K562 (cell line): ENCODE measurements around the gene GMEB2. TPM values are rescaled to one million over a fixed set of nuclear protein-coding genes. Genes with fewer than 3 reads are reported as not detected.

ENCODE experiments used
- MAFK ChIP-seq: IDR thresholded peaks from 2 replicates; pipeline ENCODE4 v1.6.1; 2011; ENCODE audit warnings: low read length, improper control_type of control experiment
- SIN3A ChIP-seq, 2 experiments: fragments of 150-350 bp in 1 of 2; IDR thresholded peaks; 2 replicates each; pipeline ENCODE4 v1.6.1; 2011 to 2016; ENCODE audit warnings: borderline replicate concordance in 2 of 2, low read depth in 2 of 2, low read length in 2 of 2, mild to moderate bottlenecking in 2 of 2, moderate library complexity in 2 of 2; ENCODE audit not compliant: control insufficient read depth in 1 of 2
- TAF7 ChIP-seq: fragments of 450-650 bp; IDR thresholded peaks from 2 replicates; pipeline ENCODE4 v1.6.1; 2016; ENCODE audit warnings: missing genetic modification characterization, missing compliant biosample characterization
- ZC3H8 ChIP-seq: fragments of 450-650 bp; IDR thresholded peaks from 2 replicates; pipeline ENCODE4 v1.6.1; 2017
- ZNF780A ChIP-seq: fragments of 250-450 bp; sonication (Bioruptor Pico); IDR thresholded peaks from 2 replicates; pipeline ENCODE4 v1.5.0; 2021; ENCODE audit warnings: mild to moderate bottlenecking
- polyA plus RNA-seq, 8 experiments: library from polyadenylated mRNA; depleted of rRNA in 4 of 8; stranded (reverse) in 5 of 8; unstranded in 3 of 8; fragments of >200 nt; fragmentation: Nextera tagmentation in 2 of 8; fragmentation: Illumina TruSeq in 1 of 8; extraction: Ambion mirVana in 2 of 8; extraction: Trizol in 1 of 8; gene quantifications; 2 replicates each; pipeline versions ENCODE4 v1.2.1 to v1.2.3, GENCODE V29; 2011 to 2014; ENCODE audit warnings: inconsistent platforms in 1 of 8, missing spikeins in 1 of 8
- total RNA-seq, 7 experiments: library from RNA; depleted of rRNA in 6 of 7; stranded (reverse); fragments of >200 nt in 6 of 7; fragmentation: Illumina TruSeq in 2 of 7; extraction: Trizol in 2 of 7; gene quantifications; 2 replicates each; pipeline versions ENCODE4 v1.2.1 to v1.2.3, GENCODE V29; 2011 to 2021; ENCODE audit warnings: low replicate concordance in 1 of 7
- TF ChIP-seq, protein P1 (sequence below): sonication (generic); formaldehyde crosslinking; IDR thresholded peaks from 2 replicates; pipeline ENCODE4 v1.8.0; 2023; ENCODE audit warnings: missing genetic modification reagents, mild to moderate bottlenecking, borderline replicate concordance

The GMEB2 gene
- total and polyA plus RNA-seq, 9 of the 15 experiments (the other 6 are each of a cell fraction or from before 2014, with no cell fraction given), result 0.03 to 13.9 (median 6.3) TPM

DNA sequence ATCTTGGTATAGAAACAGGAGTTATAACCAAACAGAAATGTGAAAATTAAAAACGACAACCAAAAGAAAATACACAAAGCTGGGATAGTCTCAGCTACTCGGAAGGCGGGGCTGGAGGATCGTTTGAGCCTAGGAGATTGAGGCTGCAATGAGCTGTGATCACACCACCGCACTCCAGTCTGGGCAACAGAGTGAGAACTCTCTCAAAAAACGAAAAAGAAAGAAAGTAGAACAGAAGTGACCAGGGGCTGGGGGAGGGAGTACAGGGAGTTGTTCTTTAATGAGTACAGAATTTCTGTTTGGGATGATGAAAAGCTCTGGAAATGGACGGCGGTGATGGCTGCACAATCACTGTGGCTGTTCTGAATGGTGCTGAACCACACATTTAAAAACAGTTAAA lies 5.9 kb downstream of the GMEB2 start (continued):
- TF ChIP-seq MAFK (no peak), SIN3A (IDR thresholded peaks at IDR 0.05; ENCODE audit: borderline replicate concordance in 2 of 2, control insufficient read depth in 1 of 2, low read depth in 2 of 2, low read length in 2 of 2) (no peak), ZNF780A (CRISPR knock-in tag) (no peak), TAF7 (tag) (no peak), ZC3H8 (no peak)
- TF ChIP-seq, protein P1, sequence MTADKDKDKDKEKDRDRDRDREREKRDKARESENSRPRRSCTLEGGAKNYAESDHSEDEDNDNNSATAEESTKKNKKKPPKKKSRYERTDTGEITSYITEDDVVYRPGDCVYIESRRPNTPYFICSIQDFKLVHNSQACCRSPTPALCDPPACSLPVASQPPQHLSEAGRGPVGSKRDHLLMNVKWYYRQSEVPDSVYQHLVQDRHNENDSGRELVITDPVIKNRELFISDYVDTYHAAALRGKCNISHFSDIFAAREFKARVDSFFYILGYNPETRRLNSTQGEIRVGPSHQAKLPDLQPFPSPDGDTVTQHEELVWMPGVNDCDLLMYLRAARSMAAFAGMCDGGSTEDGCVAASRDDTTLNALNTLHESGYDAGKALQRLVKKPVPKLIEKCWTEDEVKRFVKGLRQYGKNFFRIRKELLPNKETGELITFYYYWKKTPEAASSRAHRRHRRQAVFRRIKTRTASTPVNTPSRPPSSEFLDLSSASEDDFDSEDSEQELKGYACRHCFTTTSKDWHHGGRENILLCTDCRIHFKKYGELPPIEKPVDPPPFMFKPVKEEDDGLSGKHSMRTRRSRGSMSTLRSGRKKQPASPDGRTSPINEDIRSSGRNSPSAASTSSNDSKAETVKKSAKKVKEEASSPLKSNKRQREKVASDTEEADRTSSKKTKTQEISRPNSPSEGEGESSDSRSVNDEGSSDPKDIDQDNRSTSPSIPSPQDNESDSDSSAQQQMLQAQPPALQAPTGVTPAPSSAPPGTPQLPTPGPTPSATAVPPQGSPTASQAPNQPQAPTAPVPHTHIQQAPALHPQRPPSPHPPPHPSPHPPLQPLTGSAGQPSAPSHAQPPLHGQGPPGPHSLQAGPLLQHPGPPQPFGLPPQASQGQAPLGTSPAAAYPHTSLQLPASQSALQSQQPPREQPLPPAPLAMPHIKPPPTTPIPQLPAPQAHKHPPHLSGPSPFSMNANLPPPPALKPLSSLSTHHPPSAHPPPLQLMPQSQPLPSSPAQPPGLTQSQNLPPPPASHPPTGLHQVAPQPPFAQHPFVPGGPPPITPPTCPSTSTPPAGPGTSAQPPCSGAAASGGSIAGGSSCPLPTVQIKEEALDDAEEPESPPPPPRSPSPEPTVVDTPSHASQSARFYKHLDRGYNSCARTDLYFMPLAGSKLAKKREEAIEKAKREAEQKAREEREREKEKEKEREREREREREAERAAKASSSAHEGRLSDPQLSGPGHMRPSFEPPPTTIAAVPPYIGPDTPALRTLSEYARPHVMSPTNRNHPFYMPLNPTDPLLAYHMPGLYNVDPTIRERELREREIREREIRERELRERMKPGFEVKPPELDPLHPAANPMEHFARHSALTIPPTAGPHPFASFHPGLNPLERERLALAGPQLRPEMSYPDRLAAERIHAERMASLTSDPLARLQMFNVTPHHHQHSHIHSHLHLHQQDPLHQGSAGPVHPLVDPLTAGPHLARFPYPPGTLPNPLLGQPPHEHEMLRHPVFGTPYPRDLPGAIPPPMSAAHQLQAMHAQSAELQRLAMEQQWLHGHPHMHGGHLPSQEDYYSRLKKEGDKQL, result no peak
